SK-N-SH (cell line): ENCODE measurements around the gene AFF3.

Experiments used
- CTCF ChIP-seq: fragments of 200-600 bp; sonication (generic); IDR thresholded peaks from 2 replicates; pipeline ENCODE4 v1.6.1; 2017; ENCODE audit warnings: antibody characterized with exemption, mild to moderate bottlenecking, moderate library complexity
- EZH2phosphoT487 ChIP-seq: fragments of 200-600 bp; sonication (generic); IDR thresholded peaks from 2 replicates; pipeline ENCODE4 v1.6.1; 2017; ENCODE audit warnings: low read depth, mixed run types, mild to moderate bottlenecking, antibody characterized with exemption, moderate library complexity, borderline replicate concordance
- JUND ChIP-seq: IDR thresholded peaks from 2 replicates; pipeline ENCODE4 v1.4.0; 2012
- RXRA ChIP-seq: IDR thresholded peaks from 2 replicates; pipeline ENCODE4 v1.4.0; 2012; ENCODE audit warnings: low read depth, mild to moderate bottlenecking, borderline replicate concordance
- USF2 ChIP-seq: fragments of 150-350 bp; IDR thresholded peaks from 2 replicates; pipeline ENCODE4 v1.6.1; 2017; ENCODE audit warnings: antibody characterized with exemption, low read length, low read depth, borderline replicate concordance
- TF ChIP-seq, protein P1 (sequence below): IDR thresholded peaks from 2 replicates; pipeline ENCODE4 v1.4.0; 2012; ENCODE audit warnings: low read depth, borderline replicate concordance

DNA sequence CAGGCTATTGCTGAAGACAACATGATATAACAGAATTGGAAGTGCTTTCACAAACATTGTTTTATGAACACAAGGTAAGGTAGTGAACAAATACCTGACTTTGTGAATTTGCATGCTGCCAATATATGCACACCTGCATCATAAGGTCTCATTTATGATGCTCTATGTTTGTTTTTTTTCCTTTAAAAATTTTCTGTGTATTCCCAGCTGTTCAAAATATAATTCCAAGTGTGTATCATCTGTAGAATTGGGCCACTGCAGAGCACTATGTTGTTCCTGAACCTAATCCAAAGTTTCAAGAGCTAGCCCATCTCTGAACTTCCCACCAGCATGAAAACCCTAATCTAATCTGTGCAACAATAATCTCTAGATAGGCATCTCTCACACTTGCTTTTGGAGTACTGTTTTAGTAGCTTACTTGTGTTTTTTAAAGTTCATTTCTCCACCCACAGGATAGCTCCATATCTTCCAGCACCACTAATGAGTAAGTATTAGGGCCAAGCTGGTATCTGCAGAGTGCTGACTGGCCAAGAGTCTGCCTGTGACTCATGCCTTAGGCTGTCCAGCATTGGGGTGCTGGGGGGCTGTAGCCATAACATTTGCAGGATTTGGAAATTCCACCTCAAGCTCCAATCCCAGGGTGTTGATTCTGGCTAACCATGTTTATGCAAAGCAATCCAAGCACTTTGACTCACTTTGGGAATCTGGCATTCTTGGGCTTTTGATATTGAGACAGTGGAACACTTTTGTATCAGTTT lies 444.4 kb downstream of the AFF3 start:
- TF ChIP-seq USF2 (no peak), CTCF (no peak), JUND (no peak), EZH2phosphoT487 (no peak), RXRA (no peak)
- TF ChIP-seq, protein P1, sequence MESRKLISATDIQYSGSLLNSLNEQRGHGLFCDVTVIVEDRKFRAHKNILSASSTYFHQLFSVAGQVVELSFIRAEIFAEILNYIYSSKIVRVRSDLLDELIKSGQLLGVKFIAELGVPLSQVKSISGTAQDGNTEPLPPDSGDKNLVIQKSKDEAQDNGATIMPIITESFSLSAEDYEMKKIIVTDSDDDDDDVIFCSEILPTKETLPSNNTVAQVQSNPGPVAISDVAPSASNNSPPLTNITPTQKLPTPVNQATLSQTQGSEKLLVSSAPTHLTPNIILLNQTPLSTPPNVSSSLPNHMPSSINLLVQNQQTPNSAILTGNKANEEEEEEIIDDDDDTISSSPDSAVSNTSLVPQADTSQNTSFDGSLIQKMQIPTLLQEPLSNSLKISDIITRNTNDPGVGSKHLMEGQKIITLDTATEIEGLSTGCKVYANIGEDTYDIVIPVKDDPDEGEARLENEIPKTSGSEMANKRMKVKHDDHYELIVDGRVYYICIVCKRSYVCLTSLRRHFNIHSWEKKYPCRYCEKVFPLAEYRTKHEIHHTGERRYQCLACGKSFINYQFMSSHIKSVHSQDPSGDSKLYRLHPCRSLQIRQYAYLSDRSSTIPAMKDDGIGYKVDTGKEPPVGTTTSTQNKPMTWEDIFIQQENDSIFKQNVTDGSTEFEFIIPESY = no peak
